BLaER1 (cell line): Measurements from ENCODE around the gene SDK1.

Source experiments
- H3K27ac ChIP-seq: shearing (Covaris generic); formaldehyde crosslinking; 2 replicates; pipeline ENCODE4 v1.8.1; 2022
- H3K27me3 ChIP-seq: shearing (Covaris generic); formaldehyde crosslinking; 2 replicates; pipeline ENCODE4 v1.8.1; 2022
- H3K36me3 ChIP-seq: shearing (Covaris generic); formaldehyde crosslinking; 2 replicates; pipeline ENCODE4 v1.8.1; 2022
- H3K4me1 ChIP-seq: shearing (Covaris generic); formaldehyde crosslinking; 2 replicates; pipeline ENCODE4 v1.8.1; 2022
- H3K4me2 ChIP-seq: shearing (Covaris generic); formaldehyde crosslinking; 2 replicates; pipeline ENCODE4 v1.8.1; 2022
- H3K4me3 ChIP-seq: shearing (Covaris generic); formaldehyde crosslinking; 2 replicates; pipeline ENCODE4 v1.8.1; 2022
- H3K9ac ChIP-seq: shearing (Covaris generic); formaldehyde crosslinking; 2 replicates; pipeline ENCODE4 v1.8.1; 2022
- H3K9me3 ChIP-seq: shearing (Covaris generic); formaldehyde crosslinking; 2 replicates; pipeline ENCODE4 v1.8.1; 2022
- H4K20me1 ChIP-seq: shearing (Covaris generic); formaldehyde crosslinking; 2 replicates; pipeline ENCODE4 v1.8.1; 2022
- Cebpa-rat ChIP-seq: shearing (Covaris generic); IDR thresholded peaks from 2 replicates; pipeline ENCODE4 v1.8.1; 2022

SDK1 gene

DNA sequence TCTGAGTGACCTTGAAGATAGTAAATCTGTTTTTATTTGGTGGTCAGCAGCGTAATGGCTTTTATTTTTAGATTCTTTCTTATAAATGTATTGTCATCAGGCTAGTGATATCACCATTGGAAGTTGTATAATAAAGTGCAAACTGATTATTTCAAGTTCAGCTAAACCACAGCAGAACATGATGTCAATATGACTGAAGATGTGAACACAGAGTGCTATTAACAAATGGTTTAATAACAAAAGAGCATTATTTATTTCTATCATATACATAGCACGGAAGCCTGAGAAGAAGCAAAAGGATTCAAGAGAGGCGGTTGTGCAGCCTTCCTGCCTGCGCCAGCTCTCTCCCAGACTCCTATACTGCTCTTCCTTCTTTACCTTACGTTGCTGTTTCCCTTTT, 142.7 kb downstream of the SDK1 start:
- H3K4me3 ChIP-seq: no peak overlapping the region
- no peaks in the 10 kb centered on the region for H3K36me3 ChIP-seq
- H3K9me3 ChIP-seq: peaks cover 8% of the 10 kb centered on the region

DNA sequence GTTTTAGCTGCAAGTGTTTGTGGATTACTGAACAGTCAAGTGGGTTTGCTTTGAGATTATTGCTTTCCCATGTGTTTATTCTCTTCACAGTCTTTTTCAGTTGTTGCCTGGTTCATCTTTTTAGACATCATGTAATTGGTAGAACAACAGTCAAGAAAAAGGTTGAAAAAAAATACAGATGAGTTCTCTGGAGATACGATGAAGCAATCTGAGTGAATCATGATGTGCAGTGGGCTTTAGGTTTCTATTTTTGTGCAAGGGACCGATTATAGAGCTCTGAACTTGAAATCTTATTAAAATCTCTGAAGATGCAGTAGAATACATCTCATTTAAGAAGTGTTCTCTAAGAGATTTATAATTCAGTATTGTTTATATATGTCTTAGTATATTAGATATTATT, 145.7 kb downstream of the SDK1 start:
- no peak for TF ChIP-seq Cebpa-rat
- no peaks in the 10 kb centered on the region for H3K36me3 ChIP-seq
- peaks cover 8% of the 10 kb centered on the region for H3K9me3 ChIP-seq
- H3K4me1 ChIP-seq: no peaks in the 10 kb centered on the region
- no peak overlapping the region for H3K27ac ChIP-seq
- H4K20me1 ChIP-seq: no peaks in the 10 kb centered on the region
- H3K27me3 ChIP-seq: no peaks in the 10 kb centered on the region
- no peak overlapping the region for H3K4me2 ChIP-seq
- no peak overlapping the region for H3K9ac ChIP-seq
- no peak overlapping the region for H3K4me3 ChIP-seq

More for the DNA sequence above, 142.7 kb downstream of the SDK1 start:
- H4K20me1 ChIP-seq: no peaks in the 10 kb centered on the region
- no peak overlapping the region for H3K27ac ChIP-seq
- TF ChIP-seq Cebpa-rat: no peak
- no peaks in the 10 kb centered on the region for H3K27me3 ChIP-seq
- no peak overlapping the region for H3K4me2 ChIP-seq
- H3K4me1 ChIP-seq: no peaks in the 10 kb centered on the region
- H3K9ac ChIP-seq: no peak overlapping the region

DNA sequence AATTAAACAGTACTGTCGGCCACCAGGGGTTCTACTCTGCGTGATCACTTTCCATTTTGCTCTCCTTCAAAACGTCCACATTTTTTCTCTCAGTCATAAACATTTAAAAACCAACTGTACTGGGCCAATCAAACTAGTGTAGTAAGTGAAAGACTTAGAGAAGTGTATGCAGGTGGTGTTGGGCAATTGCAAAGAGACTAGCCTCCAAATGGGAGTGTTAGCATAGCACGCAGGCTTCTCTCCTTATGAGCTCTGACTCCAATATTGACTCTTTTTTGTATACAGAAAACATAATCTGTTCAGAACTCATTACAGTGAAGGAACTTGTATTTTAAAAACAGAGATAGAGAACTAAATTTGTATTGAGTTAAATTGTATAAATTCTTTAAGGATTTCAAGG, 150.6 kb downstream of the SDK1 start:
- no peaks in the 10 kb centered on the region for H4K20me1 ChIP-seq
- TF ChIP-seq Cebpa-rat: no peak
- H3K9ac ChIP-seq: no peak overlapping the region
- H3K4me2 ChIP-seq: no peak overlapping the region
- no peak overlapping the region for H3K27ac ChIP-seq
- no peaks in the 10 kb centered on the region for H3K4me1 ChIP-seq
- no peaks in the 10 kb centered on the region for H3K36me3 ChIP-seq
- no peaks in the 10 kb centered on the region for H3K9me3 ChIP-seq
- H3K27me3 ChIP-seq: no peaks in the 10 kb centered on the region
- no peak overlapping the region for H3K4me3 ChIP-seq

DNA sequence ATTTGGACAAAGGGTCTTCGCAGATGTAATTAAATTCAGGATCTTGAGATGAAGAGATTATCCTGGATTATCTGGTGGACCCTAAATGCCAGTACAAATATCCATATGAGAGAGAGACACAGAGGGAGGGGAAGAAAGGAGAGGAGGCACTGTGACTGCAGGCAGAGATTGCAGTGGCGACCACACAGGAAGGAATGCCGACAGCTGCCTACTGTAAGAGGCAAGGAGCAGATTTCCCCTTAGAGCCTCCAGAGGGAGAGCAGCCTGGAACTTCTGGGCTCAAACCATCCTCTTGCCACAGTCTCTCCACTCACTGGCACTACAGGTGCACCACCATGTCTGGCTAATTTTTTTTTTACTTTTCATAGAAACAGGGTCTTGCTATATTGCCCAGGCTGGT, 152.3 kb downstream of the SDK1 start:
- no peaks in the 10 kb centered on the region for H3K9me3 ChIP-seq
- H3K4me1 ChIP-seq: no peaks in the 10 kb centered on the region

DNA sequence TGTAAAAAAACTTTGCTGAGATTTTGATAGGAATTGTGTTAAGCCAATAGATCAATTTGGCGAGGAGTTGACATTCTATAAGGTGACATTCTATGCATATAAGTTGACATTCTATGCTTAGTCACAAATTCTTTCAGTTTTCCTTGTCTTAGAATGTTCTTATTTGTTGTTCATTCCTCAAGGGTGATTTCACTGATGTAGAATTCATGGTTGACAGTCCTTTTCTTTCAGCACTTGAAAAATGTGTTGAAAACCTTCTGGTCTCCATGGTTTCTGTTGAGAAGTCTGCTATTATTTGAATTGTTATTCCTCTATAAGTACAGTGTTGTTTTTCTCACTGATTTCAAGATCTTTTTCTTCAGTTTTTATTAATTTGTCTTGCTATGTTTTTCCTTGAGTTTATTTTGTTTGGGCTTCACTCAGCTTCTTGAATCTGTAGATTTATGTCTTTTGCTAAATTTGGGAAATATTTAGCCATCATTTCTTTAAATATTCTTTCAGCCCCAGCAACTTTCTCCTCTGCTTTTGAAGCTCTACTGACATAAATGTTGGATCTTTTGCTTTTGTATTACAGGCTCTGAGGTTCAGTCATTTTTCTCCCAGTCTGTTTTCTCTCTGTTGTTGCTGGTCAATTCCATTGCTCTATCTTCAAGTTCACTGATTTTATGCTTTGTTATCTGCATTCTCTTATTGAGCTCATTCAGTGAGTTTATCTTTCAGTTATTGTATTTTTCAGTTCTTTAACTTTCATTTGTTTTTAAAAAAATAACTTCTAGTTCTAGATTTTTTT, 154.9 kb downstream of the SDK1 start:
- Histone ChIP-seq H3K9ac (no peak overlapping the region), H3K4me2 (no peak overlapping the region)

More for the DNA sequence above, 152.3 kb downstream of the SDK1 start:
- Histone ChIP-seq H3K36me3 (no peaks in the 10 kb centered on the region), H3K27ac (no peak overlapping the region), H3K9ac (no peak overlapping the region), H3K27me3 (no peaks in the 10 kb centered on the region), H3K4me3 (no peak overlapping the region), H4K20me1 (no peaks in the 10 kb centered on the region), H3K4me2 (no peak overlapping the region)
- no peak for TF ChIP-seq Cebpa-rat

DNA sequence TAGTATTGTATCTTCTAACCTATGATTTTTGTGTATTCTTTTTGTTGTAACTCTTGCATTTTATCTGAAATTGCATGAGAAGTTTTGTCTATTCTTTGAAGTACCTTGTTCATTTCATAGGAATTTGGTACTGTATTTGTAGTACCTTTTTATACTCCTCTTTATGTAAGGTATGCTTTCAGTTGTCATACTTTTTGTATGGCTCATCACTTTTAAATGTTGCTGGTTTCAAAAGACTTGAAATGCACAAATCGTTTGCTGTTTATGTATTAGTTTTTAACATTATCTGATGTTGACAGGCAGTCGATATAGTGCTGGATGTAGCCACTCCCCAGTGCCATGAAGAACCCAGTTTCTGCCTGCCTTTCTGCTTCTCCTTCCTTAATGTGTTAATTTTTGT, 158.1 kb downstream of the SDK1 start:
- H3K36me3 ChIP-seq: no peaks in the 10 kb centered on the region
- no peaks in the 10 kb centered on the region for H3K27me3 ChIP-seq
- no peaks in the 10 kb centered on the region for H3K4me1 ChIP-seq
- no peak overlapping the region for H3K9ac ChIP-seq
- H3K27ac ChIP-seq: no peak overlapping the region
- H3K4me3 ChIP-seq: no peak overlapping the region
- no peak for TF ChIP-seq Cebpa-rat
- no peaks in the 10 kb centered on the region for H4K20me1 ChIP-seq
- H3K4me2 ChIP-seq: no peak overlapping the region
- H3K9me3 ChIP-seq: no peaks in the 10 kb centered on the region

More for the DNA sequence above, 154.9 kb downstream of the SDK1 start:
- H3K36me3 ChIP-seq: no peaks in the 10 kb centered on the region
- no peaks in the 10 kb centered on the region for H3K27me3 ChIP-seq
- H3K9me3 ChIP-seq: no peaks in the 10 kb centered on the region
- H3K4me1 ChIP-seq: no peaks in the 10 kb centered on the region
- no peak overlapping the region for H3K4me3 ChIP-seq
- TF ChIP-seq Cebpa-rat: no peak
- H4K20me1 ChIP-seq: no peaks in the 10 kb centered on the region
- no peak overlapping the region for H3K27ac ChIP-seq

DNA sequence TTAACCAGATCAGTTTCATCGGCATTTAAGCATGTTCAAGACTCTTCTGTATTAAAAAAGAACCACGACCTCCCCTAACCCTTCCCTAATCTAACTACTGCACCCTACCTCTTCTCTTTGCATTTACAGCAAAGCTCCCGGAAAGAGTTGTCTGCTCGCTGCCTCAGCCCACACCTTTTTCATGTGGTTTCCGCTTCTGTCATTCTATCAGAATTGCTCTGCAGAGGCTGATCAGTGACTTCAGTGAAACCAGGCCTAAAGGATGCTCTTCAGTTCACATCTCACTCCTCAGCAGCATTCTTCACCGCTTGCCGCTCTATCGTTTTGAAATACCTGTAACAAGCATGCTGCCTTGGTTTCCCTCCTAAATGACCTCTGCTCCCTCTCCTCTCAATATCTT, 160.9 kb downstream of the SDK1 start:
- Histone ChIP-seq H3K4me2 (no peak overlapping the region), H3K9ac (no peak overlapping the region), H3K27me3 (no peaks in the 10 kb centered on the region), H3K4me3 (no peak overlapping the region), H3K27ac (no peak overlapping the region), H3K4me1 (no peaks in the 10 kb centered on the region), H3K36me3 (no peaks in the 10 kb centered on the region), H4K20me1 (no peaks in the 10 kb centered on the region), H3K9me3 (no peaks in the 10 kb centered on the region)
- no peak for TF ChIP-seq Cebpa-rat

DNA sequence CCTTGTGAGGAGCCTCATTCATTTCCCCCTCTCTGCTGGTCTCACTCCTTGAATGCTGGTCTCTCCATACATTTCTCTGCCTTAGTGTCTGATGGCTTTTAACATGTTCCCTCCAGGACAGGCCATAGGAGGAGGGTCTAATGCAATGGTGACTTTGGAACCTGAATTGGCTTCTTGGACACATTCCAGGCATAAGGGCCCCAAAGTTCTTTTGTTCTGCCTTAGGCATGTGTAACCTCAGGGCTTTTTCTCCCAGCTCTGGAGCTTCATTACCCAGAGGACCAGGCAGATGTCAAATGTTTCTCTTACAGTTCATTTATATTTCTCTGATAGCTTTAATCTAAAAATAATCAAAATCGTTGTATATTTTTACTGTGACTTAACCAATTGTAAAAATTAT, 162.6 kb downstream of the SDK1 start:
- TF ChIP-seq Cebpa-rat: no peak
- H4K20me1 ChIP-seq: no peaks in the 10 kb centered on the region
- H3K27me3 ChIP-seq: no peaks in the 10 kb centered on the region
- no peak overlapping the region for H3K27ac ChIP-seq
- H3K9me3 ChIP-seq: no peaks in the 10 kb centered on the region
- H3K36me3 ChIP-seq: no peaks in the 10 kb centered on the region
- no peak overlapping the region for H3K9ac ChIP-seq
- H3K4me2 ChIP-seq: no peak overlapping the region
- no peaks in the 10 kb centered on the region for H3K4me1 ChIP-seq
- no peak overlapping the region for H3K4me3 ChIP-seq

DNA sequence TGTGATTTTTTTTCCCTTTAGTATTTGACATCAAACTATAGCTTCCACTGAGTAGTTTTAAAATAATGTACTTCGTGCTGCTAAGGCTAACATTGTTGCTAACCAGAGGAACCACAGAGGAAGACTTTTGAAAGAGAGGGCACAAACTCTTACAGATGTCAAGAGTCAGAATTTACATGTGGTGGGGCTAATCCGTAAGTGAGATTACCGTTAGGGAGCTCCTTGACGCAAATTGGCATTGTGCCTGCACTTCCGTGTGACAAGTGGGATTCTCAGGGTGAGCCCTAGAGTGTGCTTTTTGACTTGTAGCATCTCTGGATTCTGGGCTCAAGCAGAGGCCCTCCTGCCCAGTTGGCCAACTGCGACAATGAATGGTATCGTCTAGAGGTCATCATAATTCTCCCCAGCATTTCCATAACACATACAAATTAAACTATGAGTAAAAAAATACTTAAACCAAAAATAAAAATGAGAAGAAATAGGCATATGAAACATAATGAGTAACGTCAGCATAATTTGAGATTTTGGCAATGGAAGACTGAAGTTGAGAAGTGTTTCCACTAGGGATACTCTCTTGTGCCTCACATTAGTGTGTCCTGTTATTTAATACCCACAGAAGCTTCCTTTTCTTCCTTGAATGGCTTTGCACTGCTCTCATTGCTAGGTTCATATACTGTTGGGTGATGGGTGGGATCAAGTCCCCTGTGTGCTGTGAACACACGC, 164.0 kb downstream of the SDK1 start:
- TF ChIP-seq Cebpa-rat: no peak
- no peaks in the 10 kb centered on the region for H3K36me3 ChIP-seq

DNA sequence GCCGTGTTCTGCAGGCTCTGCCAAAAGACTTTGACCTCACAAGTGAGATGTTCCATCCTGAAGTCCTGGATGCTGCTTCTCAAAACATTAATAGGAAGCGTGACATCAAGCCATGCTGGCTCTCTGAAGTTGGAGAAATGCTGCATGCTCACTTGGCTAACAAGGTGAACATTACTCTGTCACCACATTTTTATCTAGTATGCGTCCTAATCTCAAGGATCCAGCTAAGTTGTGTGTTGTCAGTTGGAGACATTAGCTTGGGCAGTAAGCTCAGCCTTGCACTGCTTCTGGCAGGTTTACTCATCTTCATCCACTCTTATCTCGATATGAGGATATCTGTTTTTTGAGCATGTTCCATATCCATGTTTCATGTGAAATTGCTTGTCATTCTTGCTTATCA, 165.2 kb downstream of the SDK1 start:
- no peaks in the 10 kb centered on the region for H3K4me1 ChIP-seq
- H3K36me3 ChIP-seq: no peaks in the 10 kb centered on the region
- H4K20me1 ChIP-seq: no peaks in the 10 kb centered on the region
- no peak for TF ChIP-seq Cebpa-rat
- H3K27me3 ChIP-seq: no peaks in the 10 kb centered on the region
- H3K27ac ChIP-seq: no peak overlapping the region
- no peak overlapping the region for H3K9ac ChIP-seq
- no peak overlapping the region for H3K4me2 ChIP-seq
- no peaks in the 10 kb centered on the region for H3K9me3 ChIP-seq
- H3K4me3 ChIP-seq: no peak overlapping the region

More for the DNA sequence above, 164.0 kb downstream of the SDK1 start:
- Histone ChIP-seq H3K27me3 (no peaks in the 10 kb centered on the region), H3K9me3 (no peaks in the 10 kb centered on the region), H3K4me1 (no peaks in the 10 kb centered on the region), H3K4me2 (no peak overlapping the region), H3K27ac (no peak overlapping the region), H4K20me1 (no peaks in the 10 kb centered on the region), H3K4me3 (no peak overlapping the region), H3K9ac (no peak overlapping the region)
